Measurements from ENCODE around the gene LHFPL6. TPM values are rescaled to one million over a fixed set of nuclear protein-coding genes. Genes with fewer than 3 reads are reported as not detected.

The LHFPL6 gene
- total RNA-seq, 1 donor: 0.31 TPM

GRCh38 chr13:39455521-39456175, 147.3 kb downstream of the LHFPL6 start:
- Histone ChIP-seq H3K27me3 (ENCODE audit: insufficient read depth, low read length) (no peaks in the 10 kb centered on the region), H3K4me1 (ENCODE audit: insufficient read depth, low read length) (peaks cover 12% of the 10 kb centered on the region), H3K4me3 (ENCODE audit: low read length) (no peak overlapping the region), H3K9me3 (ENCODE audit: low read depth, low read length) (no peaks in the 10 kb centered on the region)

GRCh38 chr13:39452834-39453233, 150.2 kb downstream of the LHFPL6 start:
- Histone ChIP-seq H3K9me3 (ENCODE audit: low read depth, low read length) (no peaks in the 10 kb centered on the region), H3K4me3 (ENCODE audit: low read length) (no peak overlapping the region), H3K27me3 (ENCODE audit: insufficient read depth, low read length) (no peaks in the 10 kb centered on the region)

GRCh38 chr13:39452417-39452816, 150.6 kb downstream of the LHFPL6 start:
- H3K9me3 ChIP-seq (ENCODE audit: low read depth, low read length): no peaks in the 10 kb centered on the region
- peaks cover 12% of the 10 kb centered on the region for H3K4me1 ChIP-seq (ENCODE audit: insufficient read depth, low read length)
- H3K4me3 ChIP-seq (ENCODE audit: low read length): no peak overlapping the region
- no peaks in the 10 kb centered on the region for H3K27me3 ChIP-seq (ENCODE audit: insufficient read depth, low read length)

More at GRCh38 chr13:39452834-39453233, 150.2 kb downstream of the LHFPL6 start:
- H3K4me1 ChIP-seq (ENCODE audit: insufficient read depth, low read length): peaks cover 12% of the 10 kb centered on the region

DNA sequence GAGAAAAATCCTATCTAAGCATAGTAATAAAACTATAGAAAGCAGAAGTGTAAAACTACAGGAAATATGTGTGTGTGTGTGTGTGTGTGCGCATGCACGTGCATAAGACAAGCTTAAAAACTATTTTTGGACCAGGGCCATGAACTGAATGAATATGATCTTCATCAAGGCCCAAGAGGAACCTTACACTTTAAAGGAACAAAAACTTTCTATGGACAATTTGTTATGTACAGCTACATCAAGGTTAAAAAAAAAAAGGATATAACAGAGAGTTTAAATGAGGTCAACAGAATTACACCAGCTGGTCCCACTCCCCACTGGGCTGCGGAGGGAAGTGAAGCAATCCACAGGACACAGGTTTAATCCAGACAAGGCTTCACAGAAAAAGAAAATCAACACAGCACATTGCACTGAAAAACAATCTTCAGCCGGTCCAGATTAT, 151.1 kb downstream of the LHFPL6 start:
- H3K9me3 ChIP-seq (ENCODE audit: low read depth, low read length): no peaks in the 10 kb centered on the region
- H3K4me3 ChIP-seq (ENCODE audit: low read length): no peak overlapping the region
- H3K4me1 ChIP-seq (ENCODE audit: insufficient read depth, low read length): peaks cover 12% of the 10 kb centered on the region
- no peaks in the 10 kb centered on the region for H3K27me3 ChIP-seq (ENCODE audit: insufficient read depth, low read length)

GRCh38 chr13:39451301-39451700, 151.7 kb downstream of the LHFPL6 start:
- Histone ChIP-seq H3K4me3 (ENCODE audit: low read length) (no peak overlapping the region), H3K4me1 (ENCODE audit: insufficient read depth, low read length) (peaks cover 12% of the 10 kb centered on the region), H3K9me3 (ENCODE audit: low read depth, low read length) (no peaks in the 10 kb centered on the region), H3K27me3 (ENCODE audit: insufficient read depth, low read length) (no peaks in the 10 kb centered on the region)

GRCh38 chr13:39450176-39450575, 152.8 kb downstream of the LHFPL6 start:
- H3K9me3 ChIP-seq (ENCODE audit: low read depth, low read length): no peaks in the 10 kb centered on the region
- H3K27me3 ChIP-seq (ENCODE audit: insufficient read depth, low read length): no peaks in the 10 kb centered on the region
- H3K4me3 ChIP-seq (ENCODE audit: low read length): no peak overlapping the region
- peaks cover 12% of the 10 kb centered on the region for H3K4me1 ChIP-seq (ENCODE audit: insufficient read depth, low read length)

DNA sequence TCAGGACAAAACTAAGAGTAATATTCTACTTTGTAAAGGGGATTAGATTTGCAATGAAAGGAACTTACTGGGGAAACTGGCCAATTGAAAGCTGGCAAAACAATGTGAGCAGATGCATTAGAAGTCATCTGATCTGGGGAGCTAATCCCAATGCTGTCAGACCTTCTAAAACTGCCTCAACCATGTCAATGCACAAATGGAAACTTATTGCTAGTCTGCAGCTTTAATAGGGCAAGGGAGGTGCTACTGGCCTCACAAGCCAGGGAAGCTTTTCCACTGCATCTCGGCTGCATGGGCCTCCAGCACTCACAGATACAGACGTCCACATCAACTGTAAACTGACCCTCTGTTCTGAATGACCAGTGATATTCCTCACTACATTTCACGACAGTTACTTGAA, 154.2 kb downstream of the LHFPL6 start:
- Histone ChIP-seq H3K4me1 (ENCODE audit: insufficient read depth, low read length) (peaks cover 12% of the 10 kb centered on the region), H3K9me3 (ENCODE audit: low read depth, low read length) (no peaks in the 10 kb centered on the region), H3K4me3 (ENCODE audit: low read length) (no peak overlapping the region), H3K27me3 (ENCODE audit: insufficient read depth, low read length) (no peaks in the 10 kb centered on the region)

DNA sequence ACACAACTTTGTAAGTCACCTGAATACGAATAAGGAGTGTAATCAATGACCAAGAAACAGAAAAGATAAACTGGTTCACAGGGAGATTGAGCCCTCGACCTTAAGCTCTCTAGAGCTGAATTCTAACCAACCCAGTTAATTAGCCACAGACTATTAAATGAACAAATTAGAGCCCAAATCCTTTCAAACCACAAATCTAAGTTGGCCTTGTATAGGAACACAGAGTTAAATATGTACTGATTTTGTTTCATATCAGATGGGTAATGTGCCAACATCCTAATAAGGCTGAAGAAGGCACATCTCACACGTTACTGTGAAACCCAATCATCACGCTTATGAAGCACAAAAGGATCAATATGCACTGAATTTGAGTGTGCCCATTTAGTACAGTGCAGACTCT, 156.1 kb downstream of the LHFPL6 start:
- no peak overlapping the region for H3K4me3 ChIP-seq (ENCODE audit: low read length)
- H3K27me3 ChIP-seq (ENCODE audit: insufficient read depth, low read length): no peaks in the 10 kb centered on the region
- H3K4me1 ChIP-seq (ENCODE audit: insufficient read depth, low read length): peaks cover under 1% of the 10 kb centered on the region
- no peaks in the 10 kb centered on the region for H3K9me3 ChIP-seq (ENCODE audit: low read depth, low read length)

GRCh38 chr13:39444866-39445265, 158.1 kb downstream of the LHFPL6 start:
- no peaks in the 10 kb centered on the region for H3K4me1 ChIP-seq (ENCODE audit: insufficient read depth, low read length)
- no peaks in the 10 kb centered on the region for H3K9me3 ChIP-seq (ENCODE audit: low read depth, low read length)
- H3K4me3 ChIP-seq (ENCODE audit: low read length): no peak overlapping the region
- H3K27me3 ChIP-seq (ENCODE audit: insufficient read depth, low read length): no peaks in the 10 kb centered on the region

DNA sequence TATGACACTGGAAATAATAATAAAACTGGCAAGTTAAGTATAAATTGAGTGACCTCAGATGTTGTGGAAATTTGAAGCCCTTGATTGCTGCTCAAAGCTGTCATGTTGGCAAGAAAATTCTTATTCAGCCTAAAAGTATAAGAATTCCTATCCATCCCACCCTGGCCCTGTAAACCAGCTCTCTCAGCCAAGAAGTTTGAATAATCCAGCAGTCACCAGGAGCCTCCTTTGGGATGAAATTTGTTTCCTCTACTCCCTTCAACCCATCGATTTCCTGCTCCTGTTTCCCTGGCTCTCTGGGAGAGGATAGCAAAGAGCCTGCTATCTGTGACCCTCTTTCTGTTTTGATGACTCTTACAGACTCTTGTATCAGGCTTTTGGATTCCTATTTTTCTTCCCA, 169.3 kb downstream of the LHFPL6 start:
- Histone ChIP-seq H3K4me3 (ENCODE audit: low read length) (no peak overlapping the region), H3K4me1 (ENCODE audit: insufficient read depth, low read length) (no peaks in the 10 kb centered on the region), H3K27me3 (ENCODE audit: insufficient read depth, low read length) (no peaks in the 10 kb centered on the region), H3K9me3 (ENCODE audit: low read depth, low read length) (no peaks in the 10 kb centered on the region)

DNA sequence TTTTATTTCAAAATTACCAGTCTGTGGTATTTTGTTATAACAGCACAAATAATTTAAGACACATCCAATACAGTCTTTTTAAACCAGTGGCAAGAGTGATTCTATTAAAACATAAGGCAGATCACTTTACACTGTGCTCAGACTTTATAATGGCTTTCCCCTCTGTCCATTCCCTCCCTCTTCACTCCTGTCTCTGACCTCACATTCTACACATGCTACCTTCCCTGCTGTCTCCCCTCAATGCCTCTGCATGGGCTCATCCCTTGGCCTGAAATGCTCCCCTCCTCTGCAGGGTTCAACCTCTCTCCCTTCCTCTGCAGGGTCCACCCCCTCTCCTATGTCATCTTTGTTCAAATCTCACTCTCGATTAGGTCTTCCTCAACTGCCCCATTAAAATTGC, 170.8 kb downstream of the LHFPL6 start:
- Histone ChIP-seq H3K9me3 (ENCODE audit: low read depth, low read length) (no peaks in the 10 kb centered on the region), H3K4me1 (ENCODE audit: insufficient read depth, low read length) (no peaks in the 10 kb centered on the region), H3K4me3 (ENCODE audit: low read length) (no peak overlapping the region), H3K27me3 (ENCODE audit: insufficient read depth, low read length) (no peaks in the 10 kb centered on the region)

GRCh38 chr13:39422845-39423565, 180.0 kb downstream of the LHFPL6 start:
- Histone ChIP-seq H3K4me3 (ENCODE audit: low read length) (no peak overlapping the region), H3K4me1 (ENCODE audit: insufficient read depth, low read length) (no peaks in the 10 kb centered on the region), H3K27me3 (ENCODE audit: insufficient read depth, low read length) (no peaks in the 10 kb centered on the region), H3K9me3 (ENCODE audit: low read depth, low read length) (no peaks in the 10 kb centered on the region)

- no peaks in the 10 kb centered on the region for H3K4me1 ChIP-seq (ENCODE audit: insufficient read depth, low read length)
- no peak overlapping the region for H3K4me3 ChIP-seq (ENCODE audit: low read length)
Observed at GRCh38 chr13:39419876-39420275, 183.1 kb downstream of the LHFPL6 start.

DNA sequence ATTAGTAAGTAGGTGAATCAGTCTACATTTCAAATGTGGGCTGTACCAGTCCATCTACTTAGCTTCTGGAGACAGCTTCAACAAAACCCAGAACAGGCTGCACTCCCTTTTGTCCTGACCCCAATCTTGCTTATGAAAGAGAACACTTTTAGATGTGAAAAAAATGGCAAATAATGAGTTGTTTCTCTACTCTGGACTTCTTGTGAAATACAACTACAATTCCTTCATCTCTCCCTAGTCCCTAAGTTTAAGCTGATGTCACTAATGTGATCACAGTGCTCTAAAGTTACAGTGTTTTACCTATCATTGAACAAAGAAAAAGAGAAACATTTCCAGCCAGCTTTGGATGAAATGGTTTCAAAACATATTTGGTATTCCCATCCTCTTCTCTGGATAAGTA, 183.9 kb downstream of the LHFPL6 start:
- H3K4me3 ChIP-seq (ENCODE audit: low read length): no peak overlapping the region
- H3K27me3 ChIP-seq (ENCODE audit: insufficient read depth, low read length): no peaks in the 10 kb centered on the region
- no peaks in the 10 kb centered on the region for H3K9me3 ChIP-seq (ENCODE audit: low read depth, low read length)
- no peaks in the 10 kb centered on the region for H3K4me1 ChIP-seq (ENCODE audit: insufficient read depth, low read length)

More at GRCh38 chr13:39419876-39420275, 183.1 kb downstream of the LHFPL6 start:
- Histone ChIP-seq H3K27me3 (ENCODE audit: insufficient read depth, low read length) (no peaks in the 10 kb centered on the region), H3K9me3 (ENCODE audit: low read depth, low read length) (no peaks in the 10 kb centered on the region)

GRCh38 chr13:39418424-39418823, 184.6 kb downstream of the LHFPL6 start:
- Histone ChIP-seq H3K4me1 (ENCODE audit: insufficient read depth, low read length) (no peaks in the 10 kb centered on the region), H3K9me3 (ENCODE audit: low read depth, low read length) (no peaks in the 10 kb centered on the region), H3K4me3 (ENCODE audit: low read length) (no peak overlapping the region), H3K27me3 (ENCODE audit: insufficient read depth, low read length) (no peaks in the 10 kb centered on the region)

- Histone ChIP-seq H3K9me3 (ENCODE audit: low read depth, low read length) (no peaks in the 10 kb centered on the region), H3K27me3 (ENCODE audit: insufficient read depth, low read length) (no peaks in the 10 kb centered on the region), H3K4me3 (ENCODE audit: low read length) (no peak overlapping the region), H3K4me1 (ENCODE audit: insufficient read depth, low read length) (no peaks in the 10 kb centered on the region)
Observed at GRCh38 chr13:39417643-39418042, 185.3 kb downstream of the LHFPL6 start.

Measured in mononuclear cell (primary cell).